Measurements from ENCODE around the gene GSS. TPM values are rescaled to one million over a fixed set of nuclear protein-coding genes. Genes with fewer than 3 reads are reported as not detected.

GSS gene
- total RNA-seq, 1 experiment from 2014 or later = 53.5 TPM

DNA sequence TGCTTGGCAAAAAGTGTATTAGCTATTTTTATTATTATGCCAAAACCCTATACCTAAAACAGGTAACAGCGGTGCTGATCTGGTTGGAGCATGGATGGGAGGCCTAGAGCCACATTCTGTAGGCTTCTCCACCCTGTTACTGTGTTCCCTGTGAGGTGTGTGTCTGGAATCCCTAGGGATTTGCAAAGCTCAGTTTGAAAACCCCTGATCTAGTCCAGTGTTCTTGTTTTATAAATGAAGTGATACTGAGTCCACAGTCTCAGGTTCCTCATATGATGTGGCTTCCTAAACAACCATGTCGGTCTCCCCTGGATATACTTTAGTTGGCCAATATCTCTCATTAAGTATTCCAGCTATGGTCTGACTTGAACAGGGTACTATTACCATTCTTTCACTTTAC is 62.9 kb downstream of the GSS start:
- POLR2A ChIA-PET (ENCODE audit: low non-redundant PET) = interaction anchor here (0.6 kb wide), 1 partner anchor 395 kb away, joined by 4 read pairs; no protein-coding TSS in a partner anchor
- no peaks in the 10 kb centered on the region for H3K9me3 ChIP-seq (ENCODE audit: low read depth, low read length, poor library complexity, severe bottlenecking)
- TF ChIP-seq, protein P1, sequence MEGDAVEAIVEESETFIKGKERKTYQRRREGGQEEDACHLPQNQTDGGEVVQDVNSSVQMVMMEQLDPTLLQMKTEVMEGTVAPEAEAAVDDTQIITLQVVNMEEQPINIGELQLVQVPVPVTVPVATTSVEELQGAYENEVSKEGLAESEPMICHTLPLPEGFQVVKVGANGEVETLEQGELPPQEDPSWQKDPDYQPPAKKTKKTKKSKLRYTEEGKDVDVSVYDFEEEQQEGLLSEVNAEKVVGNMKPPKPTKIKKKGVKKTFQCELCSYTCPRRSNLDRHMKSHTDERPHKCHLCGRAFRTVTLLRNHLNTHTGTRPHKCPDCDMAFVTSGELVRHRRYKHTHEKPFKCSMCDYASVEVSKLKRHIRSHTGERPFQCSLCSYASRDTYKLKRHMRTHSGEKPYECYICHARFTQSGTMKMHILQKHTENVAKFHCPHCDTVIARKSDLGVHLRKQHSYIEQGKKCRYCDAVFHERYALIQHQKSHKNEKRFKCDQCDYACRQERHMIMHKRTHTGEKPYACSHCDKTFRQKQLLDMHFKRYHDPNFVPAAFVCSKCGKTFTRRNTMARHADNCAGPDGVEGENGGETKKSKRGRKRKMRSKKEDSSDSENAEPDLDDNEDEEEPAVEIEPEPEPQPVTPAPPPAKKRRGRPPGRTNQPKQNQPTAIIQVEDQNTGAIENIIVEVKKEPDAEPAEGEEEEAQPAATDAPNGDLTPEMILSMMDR (conservative IDR thresholded peaks at IDR 0.05; ENCODE audit: low read depth, low read length) = no peak
- TF ChIP-seq EZH2 (IDR thresholded peaks at IDR 0.05; ENCODE audit: borderline replicate concordance, low read depth, low read length, poor library complexity, severe bottlenecking) = no peak
- H3K4me1 ChIP-seq (ENCODE audit: insufficient read depth, low read length, poor library complexity, severe bottlenecking) = no peaks in the 10 kb centered on the region
- no peak overlapping the region for H3K27ac ChIP-seq (ENCODE audit: low read depth, low read length, poor library complexity, severe bottlenecking)
- H3K27me3 ChIP-seq (replicated peaks; ENCODE audit: insufficient read depth, low read depth, low read length, poor library complexity) = no peaks in the 10 kb centered on the region
- intact Hi-C loops (cut with micrococcal nuclease; ENCODE audit: unreplicated experiment) = no loop called here
- CTCF ChIA-PET = no interaction called here
- DNase-seq (ENCODE audit: low spot score) = no peak
- H3K36me3 ChIP-seq (ENCODE audit: insufficient read depth, low read length, poor library complexity, severe bottlenecking) = no peaks in the 10 kb centered on the region
- no peak overlapping the region for H3K4me3 ChIP-seq (ENCODE audit: low read depth, low read length, poor library complexity, severe bottlenecking)
- BruUV-seq (replicated peaks) = no TSS peak

DNA sequence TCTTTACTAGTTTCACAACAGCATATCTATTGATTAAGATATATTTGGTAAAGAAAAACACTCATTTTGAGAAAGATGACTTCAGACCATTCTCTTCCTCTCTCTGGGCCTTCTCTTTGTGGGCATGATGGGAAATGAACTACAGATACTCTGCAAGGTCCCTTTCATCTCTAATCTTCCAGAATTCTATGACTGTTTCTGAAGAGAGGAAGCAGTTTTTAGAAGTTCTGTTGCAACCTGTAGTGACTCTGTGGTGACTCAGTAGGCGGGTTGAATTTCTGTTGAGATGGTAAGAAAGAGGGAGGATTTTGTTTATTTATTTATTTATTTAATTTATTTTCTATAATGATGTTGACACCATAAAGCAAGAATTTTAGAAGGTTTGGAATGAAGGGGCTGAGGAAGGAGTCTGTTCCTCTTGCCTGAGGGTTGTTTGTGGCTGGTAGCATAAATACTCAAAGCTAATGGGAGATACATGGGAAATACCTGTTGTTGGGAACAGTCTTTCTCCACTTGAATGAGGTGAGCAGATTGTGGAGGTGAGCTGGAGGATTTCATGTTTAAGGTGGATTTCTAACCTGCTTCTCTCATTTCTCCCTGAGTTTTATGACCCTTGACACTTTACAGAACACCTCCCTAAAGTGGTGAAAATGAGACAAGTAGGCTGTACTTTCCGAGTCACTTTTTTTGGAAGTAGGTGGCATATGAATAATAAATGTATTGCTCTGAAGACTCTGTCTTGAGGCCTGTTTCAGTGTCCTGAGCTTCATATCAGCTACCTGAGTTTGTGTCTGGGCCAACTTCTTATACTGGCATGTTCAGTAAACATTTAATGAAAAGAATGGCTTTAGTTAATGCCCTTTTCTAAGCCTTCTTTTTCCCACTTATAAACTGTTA is 64.2 kb downstream of the GSS start:
- TF ChIP-seq, protein P1 (conservative IDR thresholded peaks at IDR 0.05; ENCODE audit: low read depth, low read length) = no peak
- no peak for TF ChIP-seq EZH2 (IDR thresholded peaks at IDR 0.05; ENCODE audit: borderline replicate concordance, low read depth, low read length, poor library complexity, severe bottlenecking)
- Histone ChIP-seq H3K4me3 (ENCODE audit: low read depth, low read length, poor library complexity, severe bottlenecking) (no peak overlapping the region), H3K27me3 (replicated peaks; ENCODE audit: insufficient read depth, low read depth, low read length, poor library complexity) (no peaks in the 10 kb centered on the region), H3K27ac (ENCODE audit: low read depth, low read length, poor library complexity, severe bottlenecking) (no peak overlapping the region), H3K36me3 (ENCODE audit: insufficient read depth, low read length, poor library complexity, severe bottlenecking) (peaks cover 5% of the 10 kb centered on the region), H3K9me3 (ENCODE audit: low read depth, low read length, poor library complexity, severe bottlenecking) (no peaks in the 10 kb centered on the region), H3K4me1 (ENCODE audit: insufficient read depth, low read length, poor library complexity, severe bottlenecking) (no peaks in the 10 kb centered on the region)
- intact Hi-C loops (cut with micrococcal nuclease; ENCODE audit: unreplicated experiment) = no loop called here
- ChIA-PET POLR2A (ENCODE audit: low non-redundant PET) (no interaction called here), CTCF (no interaction called here)
- no peak for DNase-seq (ENCODE audit: low spot score)
- BruUV-seq (replicated peaks) = no TSS peak

GRCh38 chr20:34888468-34888867 is 67.1 kb downstream of the GSS start:
- POLR2A ChIA-PET (ENCODE audit: low non-redundant PET) = no interaction called here
- Histone ChIP-seq H3K4me1 (ENCODE audit: insufficient read depth, low read length, poor library complexity, severe bottlenecking) (no peaks in the 10 kb centered on the region), H3K9me3 (ENCODE audit: low read depth, low read length, poor library complexity, severe bottlenecking) (no peaks in the 10 kb centered on the region), H3K36me3 (ENCODE audit: insufficient read depth, low read length, poor library complexity, severe bottlenecking) (peaks cover 22% of the 10 kb centered on the region), H3K27ac (ENCODE audit: low read depth, low read length, poor library complexity, severe bottlenecking) (no peak overlapping the region), H3K4me3 (ENCODE audit: low read depth, low read length, poor library complexity, severe bottlenecking) (no peak overlapping the region), H3K27me3 (replicated peaks; ENCODE audit: insufficient read depth, low read depth, low read length, poor library complexity) (no peaks in the 10 kb centered on the region)
- intact Hi-C loops (cut with micrococcal nuclease; ENCODE audit: unreplicated experiment) = no loop called here
- TF ChIP-seq, protein P1 (conservative IDR thresholded peaks at IDR 0.05; ENCODE audit: low read depth, low read length) = no peak
- no peak for TF ChIP-seq EZH2 (IDR thresholded peaks at IDR 0.05; ENCODE audit: borderline replicate concordance, low read depth, low read length, poor library complexity, severe bottlenecking)
- CTCF ChIA-PET = no interaction called here
- BruUV-seq (replicated peaks) = no TSS peak
- no peak for DNase-seq (ENCODE audit: low spot score)

Data from A673 (cell line).